SK-N-MC (cell line): ENCODE results near the gene ALDOA.
"Not testable (repeated sequence)": the region's sequence is repeated elsewhere in the genome, so short reads cannot be mapped to it uniquely, and the experiment has no call there.

Experiments used
- DNase-seq: peaks from one replicate; pipeline ENCODE4 v3.0.0-alpha.2; 2011; ENCODE audit warnings: low read depth, low spot score
- H3K27ac ChIP-seq: fragments of 200-600 bp; sonication (generic); 2 replicates; pipeline ENCODE4 v1.5.1; 2016; ENCODE audit warnings: mixed run types
- H3K36me3 ChIP-seq: fragments of 200-600 bp; sonication (generic); 2 replicates; pipeline ENCODE4 v1.6.1; 2017; ENCODE audit warnings: antibody characterized with exemption, low read length, mixed read lengths; ENCODE audit not compliant: insufficient read depth
- H3K4me3 ChIP-seq: fragments of 200-600 bp; sonication (generic); 2 replicates; pipeline ENCODE4 v1.5.1; 2016
- H3K9ac ChIP-seq: fragments of 200-600 bp; sonication (generic); 2 replicates; pipeline ENCODE4 v1.8.0; 2017; ENCODE audit warnings: mixed run types, mixed read lengths; ENCODE audit not compliant: insufficient read length
- H3K9me3 ChIP-seq: fragments of 200-600 bp; sonication (generic); 2 replicates; pipeline ENCODE4 v1.6.1; 2017; ENCODE audit warnings: low read depth, mild to moderate bottlenecking, antibody characterized with exemption, low read length, moderate library complexity, mixed read lengths
- EZH2 ChIP-seq: fragments of 200-600 bp; sonication (generic); IDR thresholded peaks from one replicate; pipeline ENCODE4 v1.6.1; 2017; ENCODE audit warnings: antibody characterized with exemption
- FOXP2 ChIP-seq: optimal IDR thresholded peaks from 2 replicates; pipeline ENCODE3; 2011; ENCODE audit warnings: mild to moderate bottlenecking, moderate library complexity; ENCODE audit not compliant: insufficient read depth; ENCODE audit errors: extremely low read length, control extremely low read depth
- POLR2AphosphoS5 ChIP-seq: IDR thresholded peaks from 2 replicates; pipeline ENCODE4 v1.6.1; 2012; ENCODE audit warnings: mild to moderate bottlenecking, low read depth, low read length, borderline replicate concordance

The ALDOA gene

GRCh38 chr16:30113031-30113710 is 47.6 kb downstream of the ALDOA start, which contains the start of gene GDPD3:
GDPD3 (minus strand) TSS chr16:30113537; CDS start chr16:30113478, 59 bp downstream.
- Histone ChIP-seq H3K27ac (no peak within 1 kb of the TSS), H3K9ac (no peak within 1 kb of the TSS), H3K4me3 (no peak within 1 kb of the TSS), H3K9me3 (no peaks in the 10 kb centered on the region), H3K36me3 (peaks cover 7% of the 10 kb centered on the region; the same call in 1 of the 2 replicates)
- DNase-seq: no peak
- TF ChIP-seq EZH2 (no peak), FOXP2 (no peak), POLR2AphosphoS5 (no peak)

- Histone ChIP-seq H3K36me3 (peaks cover 10% of the 10 kb centered on the region; the same call in 1 of the 2 replicates), H3K9me3 (no peaks in the 10 kb centered on the region), H3K9ac (no peak overlapping the region), H3K4me3 (no peak overlapping the region), H3K27ac (no peak overlapping the region)
- TF ChIP-seq EZH2 (no peak), FOXP2 (no peak), POLR2AphosphoS5 (no peak)
- no peak for DNase-seq
These were observed 48.3 kb downstream of the ALDOA start for GRCh38 chr16:30113711-30114333.

GRCh38 chr16:30114411-30114810 is 48.9 kb downstream of the ALDOA start:
- H3K27ac ChIP-seq: no peak overlapping the region
- H3K4me3 ChIP-seq: no peak overlapping the region
- H3K9me3 ChIP-seq: no peaks in the 10 kb centered on the region
- peaks cover 13% of the 10 kb centered on the region; the same call in 1 of the 2 replicates for H3K36me3 ChIP-seq
- no peak overlapping the region for H3K9ac ChIP-seq
- no peak for DNase-seq
- TF ChIP-seq FOXP2: no peak
- TF ChIP-seq POLR2AphosphoS5: no peak
- no peak for TF ChIP-seq EZH2

- not testable (repeated sequence) for H3K9ac ChIP-seq, H3K4me3 ChIP-seq, H3K9me3 ChIP-seq, H3K27ac ChIP-seq, DNase-seq
- H3K36me3 ChIP-seq: peaks cover 14% of the 10 kb centered on the region; the same call in 1 of the 2 replicates
These were observed 49.3 kb downstream of the ALDOA start for GRCh38 chr16:30114833-30115232.

- Histone ChIP-seq H3K9me3 (no peaks in the 10 kb centered on the region), H3K4me3 (no peak overlapping the region), H3K27ac (no peak overlapping the region), H3K36me3 (peaks cover 14% of the 10 kb centered on the region; the same call in 1 of the 2 replicates), H3K9ac (no peak overlapping the region)
- DNase-seq: no peak
- no peak for TF ChIP-seq EZH2
- TF ChIP-seq POLR2AphosphoS5: no peak
- TF ChIP-seq FOXP2: no peak
These were observed 49.7 kb downstream of the ALDOA start for GRCh38 chr16:30115238-30115637.

GRCh38 chr16:30116291-30117207 is 51.0 kb downstream of the ALDOA start:
- Histone ChIP-seq H3K27ac (no peak overlapping the region), H3K9me3 (no peaks in the 10 kb centered on the region), H3K36me3 (peaks cover 14% of the 10 kb centered on the region; the same call in 1 of the 2 replicates), H3K4me3 (no peak overlapping the region), H3K9ac (no peak overlapping the region)
- TF ChIP-seq POLR2AphosphoS5 (no peak), EZH2 (no peak), FOXP2 (no peak)
- no peak for DNase-seq

- peaks cover 14% of the 10 kb centered on the region; the same call in 1 of the 2 replicates for H3K36me3 ChIP-seq
- no peaks in the 10 kb centered on the region for H3K9me3 ChIP-seq
- DNase-seq: no peak
- H3K27ac ChIP-seq: no peak overlapping the region
- TF ChIP-seq FOXP2 (no peak), EZH2 (no peak), POLR2AphosphoS5 (no peak)
- H3K4me3 ChIP-seq: no peak overlapping the region
- no peak overlapping the region for H3K9ac ChIP-seq
These were observed 52.2 kb downstream of the ALDOA start for GRCh38 chr16:30117768-30118167.

GRCh38 chr16:30119428-30119827 is 53.9 kb downstream of the ALDOA start:
- no peak for DNase-seq
- no peaks in the 10 kb centered on the region for H3K9me3 ChIP-seq
- TF ChIP-seq FOXP2 (no peak), POLR2AphosphoS5 (no peak), EZH2 (no peak)
- no peak overlapping the region for H3K27ac ChIP-seq
- no peak overlapping the region for H3K9ac ChIP-seq
- peaks cover 14% of the 10 kb centered on the region; the same call in 1 of the 2 replicates for H3K36me3 ChIP-seq
- no peak overlapping the region for H3K4me3 ChIP-seq
